HepG2 (cell line): ENCODE data around the gene SEMA3G. TPM values are rescaled to one million over a fixed set of nuclear protein-coding genes. Genes with fewer than 3 reads are reported as not detected.

Experiments
- ADNP ChIP-seq: sonication (generic); formaldehyde crosslinking; IDR thresholded peaks from 2 replicates; pipeline ENCODE4 v1.4.0; 2020; ENCODE audit warnings: missing genetic modification reagents
- CEBPB ChIP-seq: IDR thresholded peaks from 2 replicates; pipeline ENCODE4 v1.6.1; 2011; ENCODE audit warnings: low read depth, low read length, improper control_type of control experiment, borderline replicate concordance
- CSRNP2 ChIP-seq: sonication (generic); formaldehyde crosslinking; conservative IDR thresholded peaks from 2 replicates; pipeline ENCODE4 v1.8.0; 2022; ENCODE audit warnings: low read depth, missing genetic modification reagents
- E2F2 ChIP-seq: sonication (generic); formaldehyde crosslinking; IDR thresholded peaks from 2 replicates; pipeline ENCODE4 v1.4.0; 2020; ENCODE audit warnings: missing genetic modification reagents, borderline replicate concordance
- MIER3 ChIP-seq: IDR thresholded peaks from 2 replicates; pipeline ENCODE4 v1.6.1; 2016; ENCODE audit warnings: missing compliant biosample characterization, borderline replicate concordance
- MTF2 ChIP-seq: sonication (generic); formaldehyde crosslinking; IDR thresholded peaks from 2 replicates; pipeline ENCODE4 v1.5.0; 2020; ENCODE audit warnings: missing genetic modification reagents, borderline replicate concordance
- MYPOP ChIP-seq: sonication (generic); formaldehyde crosslinking; IDR thresholded peaks from 2 replicates; pipeline ENCODE4 v1.8.1; 2023; ENCODE audit warnings: mild to moderate bottlenecking, moderate library complexity, missing genetic modification reagents
- NCOA2 ChIP-seq: sonication (generic); formaldehyde crosslinking; IDR thresholded peaks from 2 replicates; pipeline ENCODE4 v1.8.0; 2022; ENCODE audit warnings: inconsistent platforms
- NPAS2 ChIP-seq: sonication (generic); formaldehyde crosslinking; IDR thresholded peaks from 2 replicates; pipeline ENCODE4 v1.8.0; 2022; ENCODE audit warnings: mild to moderate bottlenecking, missing genetic modification reagents, borderline replicate concordance
- POGZ ChIP-seq: sonication (generic); formaldehyde crosslinking; IDR thresholded peaks from 2 replicates; pipeline ENCODE4 v1.4.0; 2020; ENCODE audit warnings: mild to moderate bottlenecking, missing genetic modification reagents
- POLR2AphosphoS2 ChIP-seq: IDR thresholded peaks from 2 replicates; pipeline ENCODE4 v1.6.1; 2011; ENCODE audit warnings: low read depth, low read length, improper control_type of control experiment
- RBFOX2 ChIP-seq: fragments of 200-400 bp; formaldehyde crosslinking; IDR thresholded peaks from 2 replicates; pipeline ENCODE4 v1.6.1; 2017; ENCODE audit warnings: low read depth, mild to moderate bottlenecking, low read length
- TEAD2 ChIP-seq: sonication (generic); formaldehyde crosslinking; IDR thresholded peaks from 2 replicates; pipeline ENCODE4 v1.9.0; 2021; ENCODE audit warnings: missing genetic modification reagents
- ZBTB44 ChIP-seq: sonication (generic); formaldehyde crosslinking; IDR thresholded peaks from 2 replicates; pipeline ENCODE4 v1.4.0; 2020; ENCODE audit warnings: missing genetic modification reagents
- ZKSCAN5 ChIP-seq: sonication (generic); formaldehyde crosslinking; IDR thresholded peaks from 2 replicates; pipeline ENCODE4 v1.5.1; 2020; ENCODE audit warnings: mild to moderate bottlenecking, missing genetic modification reagents
- ZNF564 ChIP-seq: sonication (generic); formaldehyde crosslinking; IDR thresholded peaks from 2 replicates; pipeline ENCODE4 v1.8.1; 2023; ENCODE audit warnings: mild to moderate bottlenecking, missing genetic modification reagents
- polyA plus RNA-seq, 8 experiments: library from polyadenylated mRNA; depleted of rRNA in 3 of 8; stranded (reverse) in 7 of 8; unstranded in 1 of 8; fragments of >200 nt; fragmentation: Illumina TruSeq in 4 of 8; extraction: Trizol in 4 of 8; gene quantifications; 2 replicates each; pipeline versions ENCODE4 v1.2.1 to v1.2.3, GENCODE V29; 2011 to 2016; ENCODE audit warnings: low read depth in 4 of 8, missing spikeins in 1 of 8, mixed read lengths in 1 of 8; ENCODE audit not compliant: insufficient read depth in 1 of 8
- total RNA-seq, 5 experiments: library from RNA; depleted of rRNA; stranded (reverse); fragments of >200 nt; fragmentation: Illumina TruSeq; extraction: Trizol; gene quantifications; 2 replicates each; pipeline ENCODE4 v1.2.3, GENCODE V29; 2016; ENCODE audit warnings: low read depth in 1 of 5

Gene SEMA3G
- total and polyA plus RNA-seq, 2 of the 13 experiments (the other 11 are each of a cell fraction or from before 2014, with no cell fraction given), result 6.1 to 8.3 TPM

- TF ChIP-seq NCOA2 (CRISPR knock-in tag), result peak; percentile 54
- TF ChIP-seq ZBTB44 (CRISPR knock-in tag), result no peak
- TF ChIP-seq MIER3, result peak; percentile 94
- no peak for TF ChIP-seq MTF2 (CRISPR knock-in tag)
- peak; percentile 65; the same call in 1 of the 2 replicates for TF ChIP-seq POGZ
- TF ChIP-seq CEBPB, result no peak
- no peak for TF ChIP-seq POLR2AphosphoS2
- no peak for TF ChIP-seq ADNP (CRISPR knock-in tag)
- no peak for TF ChIP-seq MYPOP (CRISPR knock-in tag)
- no peak for TF ChIP-seq RBFOX2
- no peak for TF ChIP-seq CSRNP2 (CRISPR knock-in tag)
- TF ChIP-seq ZKSCAN5, result no peak
- no peak for TF ChIP-seq E2F2
- TF ChIP-seq ZNF564 (CRISPR knock-in tag), result no peak
- TF ChIP-seq NPAS2 (CRISPR knock-in tag), result no peak
- TF ChIP-seq TEAD2, result no peak
These were observed 15.0 kb downstream of the SEMA3G start (continued) for GRCh38 chr3:52429779-52430415.
